H1 (cell line): Measurements from ENCODE around the gene ATP6V1F. TPM values are rescaled to one million over a fixed set of nuclear protein-coding genes. Genes with fewer than 3 reads are reported as not detected.

Experiments used
- CHD7 ChIP-seq: fragments of 300-600 bp; sonication (generic); IDR thresholded peaks from 2 replicates; pipeline ENCODE4 v1.7.1; 2012; ENCODE audit warnings: low read length, moderate library complexity, mild to moderate bottlenecking, inconsistent platforms; ENCODE audit not compliant: insufficient replicate concordance
- HDAC2 ChIP-seq, 2 experiments: fragments of 300-600 bp in 1 of 2; sonication (generic) in 1 of 2; IDR thresholded peaks; 2 replicates each; pipeline ENCODE4 v1.6.1; 2011 to 2012; ENCODE audit warnings: low read depth in 2 of 2, low read length in 2 of 2, mild to moderate bottlenecking in 2 of 2, moderate library complexity in 2 of 2, borderline replicate concordance in 1 of 2, inconsistent platforms in 1 of 2
- KDM4A ChIP-seq: IDR thresholded peaks from one replicate; pipeline ENCODE4 v1.7.1; 2012; ENCODE audit warnings: low read depth, mild to moderate bottlenecking, moderate library complexity, low read length, inconsistent platforms; ENCODE audit not compliant: severe bottlenecking
- RAD21 ChIP-seq, 2 experiments: IDR thresholded peaks in 1 of 2; conservative IDR thresholded peaks in 1 of 2; 2 replicates each; pipeline ENCODE4 v1.6.1; 2011; ENCODE audit warnings: low read depth in 2 of 2, low read length in 2 of 2, improper control_type of control experiment in 1 of 2, inconsistent platforms in 1 of 2, mild to moderate bottlenecking in 1 of 2, moderate library complexity in 1 of 2
- SP1 ChIP-seq: IDR thresholded peaks from 2 replicates; pipeline ENCODE4 v1.6.1; 2011; ENCODE audit warnings: low read depth, low read length
- TBP ChIP-seq: IDR thresholded peaks from 2 replicates; pipeline ENCODE4 v1.6.1; 2011; ENCODE audit warnings: low read depth, low read length, improper control_type of control experiment
- TEAD4 ChIP-seq: IDR thresholded peaks from 2 replicates; pipeline ENCODE4 v1.6.1; 2012; ENCODE audit warnings: low read depth, low read length, inconsistent platforms, mixed read lengths
- polyA plus RNA-seq, 7 experiments: library from polyadenylated mRNA; depleted of rRNA in 3 of 7; stranded (reverse) in 5 of 7; unstranded in 2 of 7; fragments of >200 nt in 5 of 7; fragments of 200-250 nt in 2 of 7; gene quantifications; 1 replicate in 5 of 7; 2 replicates in 1 of 7; 4 replicates in 1 of 7; pipeline versions ENCODE4 v1.2.1 to v1.2.3, GENCODE V29; 2011 to 2013; ENCODE audit warnings: missing spikeins in 2 of 7, mixed read lengths in 2 of 7
- total RNA-seq: library from RNA; stranded (reverse); fragmentation: NEBNext Ultra II Directional; extraction: Animal tissue kit (Norgen Biotek cat#: 25700); gene quantifications from 2 replicates; pipeline ENCODE4 v1.2.1, GENCODE V29; 2021

ATP6V1F gene
- total and polyA plus RNA-seq, 2 of the 8 experiments (the other 6 are each of a cell fraction or from before 2014, with no cell fraction given) = 104 to 318 TPM

- TF ChIP-seq CHD7 = no peak
- TF ChIP-seq KDM4A = no peak
- TF ChIP-seq RAD21 (IDR thresholded peaks at IDR 0.05 in 1 of 2, conservative IDR thresholded peaks at IDR 0.05 in 1 of 2; ENCODE audit: low read depth in 2 of 2, low read length in 2 of 2) = no peak
- TF ChIP-seq SP1 = no peak
- no peak for TF ChIP-seq TEAD4
- no peak for TF ChIP-seq HDAC2 (IDR thresholded peaks at IDR 0.05; ENCODE audit: borderline replicate concordance in 1 of 2, low read depth in 2 of 2, low read length in 2 of 2)
- TF ChIP-seq TBP = no peak
Observed at GRCh38 chr7:128840326-128841170, 22.1 kb upstream of the ATP6V1F start (continued).
